Esophagus muscularis mucosa (tissue), 4 donors: Measurements from ENCODE around the gene MOB2.

Experiments used
- EP300 ChIP-seq: sonication (generic); formaldehyde crosslinking; IDR thresholded peaks from one replicate; pipeline ENCODE4 v1.6.1; 2017; ENCODE audit warnings: antibody characterized with exemption
- POLR2AphosphoS5 ChIP-seq, 2 donors: sonication (generic); formaldehyde crosslinking; IDR thresholded peaks; one replicate each; pipeline ENCODE4 v1.6.1; 2017; ENCODE audit warnings: antibody characterized with exemption in 2 of 2
- TF ChIP-seq, protein P1 (sequence below), 3 experiments: fragments of 200-600 bp in 2 of 3; fragments of 450-650 bp in 1 of 3; sonication (generic) in 2 of 3; IDR thresholded peaks; one replicate each; pipeline ENCODE4 v1.5.1; 2017 to 2019; ENCODE audit warnings: antibody characterized with exemption in 3 of 3, mild to moderate bottlenecking in 2 of 3, moderate library complexity in 1 of 3

DNA sequence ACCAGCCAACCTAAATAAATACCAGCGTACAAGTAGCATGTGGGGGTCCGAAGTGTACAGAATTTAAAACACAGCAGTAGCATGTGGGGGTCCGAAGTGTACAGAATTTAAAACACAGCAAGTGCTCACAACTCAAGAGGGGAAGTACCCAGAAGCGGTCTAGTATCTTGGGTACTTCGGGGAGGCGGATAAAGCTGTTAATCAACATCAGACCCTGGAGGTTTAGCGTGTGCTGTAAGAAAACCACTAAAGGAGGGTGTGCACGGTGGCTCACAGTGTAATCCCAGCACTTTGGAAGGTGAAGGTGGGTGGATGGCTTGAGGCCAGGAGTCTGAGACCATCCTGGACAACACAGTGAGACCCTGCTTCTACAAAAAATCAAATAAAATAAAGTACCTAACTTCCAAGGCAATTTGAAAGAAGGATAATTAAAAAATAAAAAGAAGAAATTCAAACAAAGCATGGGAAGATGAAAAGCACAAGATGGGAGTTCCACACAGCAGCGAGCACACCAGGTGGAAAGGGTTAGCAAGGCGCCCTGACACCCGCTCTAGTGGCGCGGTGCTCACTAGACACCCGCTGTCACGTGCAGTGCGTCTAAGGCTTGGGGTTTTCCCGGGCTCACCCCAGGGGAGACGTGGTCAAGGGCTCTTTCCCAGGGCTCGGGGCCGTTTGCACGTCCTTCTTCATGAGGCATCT is 35.0 kb upstream of the MOB2 start:
- TF ChIP-seq POLR2AphosphoS5 (IDR thresholded peaks at IDR 0.05) (no peak), EP300 (no peak)
- TF ChIP-seq, protein P1, sequence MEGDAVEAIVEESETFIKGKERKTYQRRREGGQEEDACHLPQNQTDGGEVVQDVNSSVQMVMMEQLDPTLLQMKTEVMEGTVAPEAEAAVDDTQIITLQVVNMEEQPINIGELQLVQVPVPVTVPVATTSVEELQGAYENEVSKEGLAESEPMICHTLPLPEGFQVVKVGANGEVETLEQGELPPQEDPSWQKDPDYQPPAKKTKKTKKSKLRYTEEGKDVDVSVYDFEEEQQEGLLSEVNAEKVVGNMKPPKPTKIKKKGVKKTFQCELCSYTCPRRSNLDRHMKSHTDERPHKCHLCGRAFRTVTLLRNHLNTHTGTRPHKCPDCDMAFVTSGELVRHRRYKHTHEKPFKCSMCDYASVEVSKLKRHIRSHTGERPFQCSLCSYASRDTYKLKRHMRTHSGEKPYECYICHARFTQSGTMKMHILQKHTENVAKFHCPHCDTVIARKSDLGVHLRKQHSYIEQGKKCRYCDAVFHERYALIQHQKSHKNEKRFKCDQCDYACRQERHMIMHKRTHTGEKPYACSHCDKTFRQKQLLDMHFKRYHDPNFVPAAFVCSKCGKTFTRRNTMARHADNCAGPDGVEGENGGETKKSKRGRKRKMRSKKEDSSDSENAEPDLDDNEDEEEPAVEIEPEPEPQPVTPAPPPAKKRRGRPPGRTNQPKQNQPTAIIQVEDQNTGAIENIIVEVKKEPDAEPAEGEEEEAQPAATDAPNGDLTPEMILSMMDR (IDR thresholded peaks at IDR 0.05) = no peak
